SK-N-SH treated with all-trans-retinoic acid at 6 μM for 48 hours (cell line): ENCODE data around the gene KCNMB1.

ENCODE experiments used
- ARNTL ChIP-seq: fragments of 450-650 bp; formaldehyde crosslinking; IDR thresholded peaks from 2 replicates; pipeline ENCODE4 v1.5.0; 2020; ENCODE audit warnings: low read depth, mild to moderate bottlenecking, moderate library complexity, borderline replicate concordance
- CREB5 ChIP-seq: fragments of 250-450 bp; sonication (Bioruptor Pico); IDR thresholded peaks from 2 replicates; pipeline ENCODE4 v1.5.1; 2020; ENCODE audit warnings: low read depth, mild to moderate bottlenecking, moderate library complexity
- CSRNP3 ChIP-seq: fragments of 250-450 bp; sonication (Bioruptor Pico); IDR thresholded peaks from 2 replicates; pipeline ENCODE4 v1.5.1; 2021; ENCODE audit warnings: mild to moderate bottlenecking, moderate library complexity
- OSR1 ChIP-seq: fragments of 250-450 bp; sonication (Bioruptor Pico); IDR thresholded peaks from 2 replicates; pipeline ENCODE4 v1.8.0; 2022; ENCODE audit warnings: moderate library complexity, mild to moderate bottlenecking, inconsistent platforms
- PATZ1 ChIP-seq: fragments of 250-450 bp; sonication (Bioruptor Pico); IDR thresholded peaks from 2 replicates; pipeline ENCODE4 v1.8.0; 2020; ENCODE audit warnings: mild to moderate bottlenecking, moderate library complexity, borderline replicate concordance
- PPARA ChIP-seq: fragments of 250-450 bp; sonication (Bioruptor Pico); IDR thresholded peaks from 2 replicates; pipeline ENCODE4 v1.5.0; 2020; ENCODE audit warnings: mild to moderate bottlenecking, borderline replicate concordance
- RARB ChIP-seq: fragments of 250-450 bp; sonication (Bioruptor Pico); IDR thresholded peaks from 2 replicates; pipeline ENCODE4 v1.8.0; 2021; ENCODE audit warnings: mild to moderate bottlenecking, moderate library complexity
- SNAI2 ChIP-seq: fragments of 250-450 bp; sonication (Bioruptor Pico); IDR thresholded peaks from 2 replicates; pipeline ENCODE4 v1.5.0; 2020; ENCODE audit warnings: mild to moderate bottlenecking, moderate library complexity
- TCF4 ChIP-seq: fragments of 250-450 bp; sonication (Bioruptor Pico); IDR thresholded peaks from 2 replicates; pipeline ENCODE4 v1.8.0; 2021; ENCODE audit warnings: mild to moderate bottlenecking, moderate library complexity, borderline replicate concordance
- TOX ChIP-seq: fragments of 250-450 bp; sonication (Bioruptor Pico); IDR thresholded peaks from 2 replicates; pipeline ENCODE4 v1.8.0; 2021; ENCODE audit warnings: mild to moderate bottlenecking, moderate library complexity, borderline replicate concordance
- TSHZ2 ChIP-seq: fragments of 250-450 bp; sonication (Bioruptor Pico); IDR thresholded peaks from 2 replicates; pipeline ENCODE4 v1.5.0; 2020; ENCODE audit warnings: mild to moderate bottlenecking, moderate library complexity
- ZFP3 ChIP-seq: fragments of 250-450 bp; sonication (Bioruptor Pico); IDR thresholded peaks from 2 replicates; pipeline ENCODE4 v1.5.0; 2020; ENCODE audit warnings: mild to moderate bottlenecking, moderate library complexity
- ZFP30 ChIP-seq: fragments of 450-650 bp; formaldehyde crosslinking; IDR thresholded peaks from 2 replicates; pipeline ENCODE4 v1.5.0; 2022; ENCODE audit warnings: mild to moderate bottlenecking, moderate library complexity
- ZNF70 ChIP-seq: fragments of 450-650 bp; formaldehyde crosslinking; IDR thresholded peaks from 2 replicates; pipeline ENCODE4 v1.5.0; 2020; ENCODE audit warnings: mild to moderate bottlenecking, moderate library complexity

- TF ChIP-seq RARB (CRISPR knock-in tag): no peak
- no peak for TF ChIP-seq CREB5 (CRISPR knock-in tag)
- no peak for TF ChIP-seq ZFP3 (CRISPR knock-in tag)
- no peak for TF ChIP-seq PATZ1
- TF ChIP-seq OSR1: no peak
- no peak for TF ChIP-seq TCF4 (CRISPR knock-in tag)
- TF ChIP-seq CSRNP3: no peak
- no peak for TF ChIP-seq ZNF70
- TF ChIP-seq PPARA (CRISPR knock-in tag): no peak
- TF ChIP-seq ARNTL (CRISPR knock-in tag): no peak
- no peak for TF ChIP-seq ZFP30
- no peak for TF ChIP-seq TOX (CRISPR knock-in tag)
- no peak for TF ChIP-seq SNAI2 (CRISPR knock-in tag)
- no peak for TF ChIP-seq TSHZ2 (CRISPR knock-in tag)
These were observed 27.4 kb upstream of the KCNMB1 start for GRCh38 chr5:170416526-170416925.
